Liver (tissue), 9 donors: ENCODE measurements around the gene MAP3K21. TPM values are rescaled to one million over a fixed set of nuclear protein-coding genes. Genes with fewer than 3 reads are reported as not detected.

Source experiments
- DNase-seq: peaks from one replicate; pipeline ENCODE4 v3.0.0-alpha.2; 2017; ENCODE audit warnings: low spot score
- H3K27ac ChIP-seq, 2 donors: one replicate each; pipeline ENCODE4 v1.7.0; 2013; ENCODE audit warnings: inconsistent platforms in 2 of 2, low read length in 2 of 2, control low read depth in 1 of 2, low read depth in 1 of 2, mild to moderate bottlenecking in 1 of 2
- H3K27me3 ChIP-seq, 4 donors: one replicate each; pipeline versions ENCODE4 v1.6.1 to v1.7.0; 2013; ENCODE audit warnings: low read length in 3 of 4, inconsistent platforms in 1 of 4, mild to moderate bottlenecking in 1 of 4, moderate library complexity in 1 of 4; ENCODE audit not compliant: control insufficient read depth in 4 of 4, insufficient read depth in 4 of 4
- H3K36me3 ChIP-seq, 4 donors: one replicate each; pipeline versions ENCODE4 v1.6.1 to v1.7.0; 2013; ENCODE audit warnings: low read length in 3 of 4, mild to moderate bottlenecking in 3 of 4, low read depth in 1 of 4, moderate library complexity in 1 of 4; ENCODE audit not compliant: control insufficient read depth in 4 of 4, insufficient read depth in 3 of 4
- H3K4me1 ChIP-seq, 4 donors: one replicate each; pipeline versions ENCODE4 v1.6.1 to v1.7.0; 2013; ENCODE audit warnings: low read length in 3 of 4, mild to moderate bottlenecking in 3 of 4, moderate library complexity in 1 of 4; ENCODE audit not compliant: control insufficient read depth in 4 of 4, insufficient read depth in 4 of 4
- H3K4me3 ChIP-seq, 3 donors: one replicate each; pipeline versions ENCODE4 v1.6.1 to v1.7.0; 2013; ENCODE audit warnings: low read length in 3 of 3, control low read depth in 1 of 3, low read depth in 1 of 3, mild to moderate bottlenecking in 1 of 3
- H3K9ac ChIP-seq, 2 donors: one replicate each; pipeline ENCODE4 v1.7.0; 2013; ENCODE audit warnings: low read length in 2 of 2, mild to moderate bottlenecking in 2 of 2, moderate library complexity in 2 of 2, control low read depth in 1 of 2, low read depth in 1 of 2
- H3K9me3 ChIP-seq, 4 donors: one replicate each; pipeline versions ENCODE4 v1.6.1 to v1.7.0; 2013; ENCODE audit warnings: low read length in 3 of 4; ENCODE audit not compliant: control insufficient read depth in 4 of 4
- EGR1 ChIP-seq, 2 donors: IDR thresholded peaks; 2 replicates each; pipeline ENCODE4 v1.6.1; 2016 to 2018; ENCODE audit warnings: antibody characterized with exemption in 2 of 2, low read depth in 2 of 2
- FOXA2 ChIP-seq: IDR thresholded peaks from 2 replicates; pipeline ENCODE4 v1.6.1; 2016; ENCODE audit warnings: antibody characterized with exemption
- GABPA ChIP-seq, 2 donors: IDR thresholded peaks in 1 of 2; conservative IDR thresholded peaks in 1 of 2; 2 replicates each; pipeline ENCODE4 v1.6.1; 2016; ENCODE audit warnings: antibody characterized with exemption in 2 of 2, mild to moderate bottlenecking in 1 of 2, moderate library complexity in 1 of 2
- HNF4G ChIP-seq: IDR thresholded peaks from 2 replicates; pipeline ENCODE4 v1.6.1; 2016; ENCODE audit warnings: antibody characterized with exemption
- MAX ChIP-seq: IDR thresholded peaks from 2 replicates; pipeline ENCODE4 v1.6.1; 2016; ENCODE audit warnings: antibody characterized with exemption
- NR2F2 ChIP-seq: IDR thresholded peaks from 2 replicates; pipeline ENCODE4 v1.6.1; 2016; ENCODE audit warnings: antibody characterized with exemption
- RAD21 ChIP-seq, 2 donors: IDR thresholded peaks; 2 replicates each; pipeline ENCODE4 v1.6.1; 2016; ENCODE audit warnings: antibody characterized with exemption in 2 of 2, mild to moderate bottlenecking in 2 of 2
- REST ChIP-seq: IDR thresholded peaks from 2 replicates; pipeline ENCODE4 v1.6.1; 2016; ENCODE audit warnings: antibody characterized with exemption, mild to moderate bottlenecking
- SP1 ChIP-seq: IDR thresholded peaks from 2 replicates; pipeline ENCODE4 v1.6.1; 2018; ENCODE audit warnings: antibody characterized with exemption, mild to moderate bottlenecking
- YY1 ChIP-seq: IDR thresholded peaks from 2 replicates; pipeline ENCODE4 v1.6.1; 2016; ENCODE audit warnings: antibody characterized with exemption, mild to moderate bottlenecking
- ZBTB33 ChIP-seq: IDR thresholded peaks from 2 replicates; pipeline ENCODE4 v1.6.1; 2016; ENCODE audit warnings: antibody characterized with exemption
- WGBS: extraction: QIAGEN DNeasy Blood & Tissue Kit; methylation state at CpG from one replicate; pipeline ENCODE4 v1.1.7; 2013; 5-methylcytosine and 5-hydroxymethylcytosine counted together
- polyA plus RNA-seq, 2 donors: library from polyadenylated mRNA; stranded (reverse) in 1 of 2; unstranded in 1 of 2; fragments of 200-250 nt in 1 of 2; fragments of >200 nt in 1 of 2; fragmentation: Nextera tagmentation in 1 of 2; extraction: Ambion mirVana in 1 of 2; gene quantifications; one replicate each; pipeline versions ENCODE4 v1.2.1 to v1.2.3, GENCODE V29; 2013 to 2015
- total RNA-seq, 2 donors: library from RNA; depleted of rRNA; stranded (reverse); fragments of >200 nt; gene quantifications; one replicate each; pipeline ENCODE4 v1.2.3, GENCODE V29; 2014
- donor health status: healthy.
- donor health status: healthy.
- donor health status: healthy.
- donor health status: healthy.
- donor health status: healthy.

MAP3K21 gene
- total and polyA plus RNA-seq, 4 donors = 0.51 to 7.3 (median 1.6) TPM

DNA sequence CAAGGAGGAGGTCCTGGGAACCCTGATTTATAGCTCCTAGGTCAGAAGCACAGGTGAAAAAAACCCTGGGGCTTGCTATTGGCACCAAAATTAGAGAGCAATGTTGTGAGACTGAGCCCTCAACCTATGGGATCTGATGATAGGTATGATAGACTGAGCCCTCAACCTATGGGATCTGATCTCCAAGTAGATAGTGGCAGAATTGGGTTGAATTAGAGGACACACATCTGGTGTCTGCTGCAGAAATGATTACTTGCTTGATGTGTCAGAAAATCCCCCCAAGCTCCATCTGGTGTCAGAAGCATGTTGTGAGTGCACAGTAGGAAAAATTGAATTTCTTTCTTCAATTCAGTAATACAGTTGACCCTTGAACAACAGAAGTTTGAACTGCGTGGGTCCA is 62.4 kb downstream of the MAP3K21 start:
- no peaks in the 10 kb centered on the region for H3K27me3 ChIP-seq
- H3K4me1 ChIP-seq = no peaks in the 10 kb centered on the region
- no peak for DNase-seq
- H3K9ac ChIP-seq = no peak overlapping the region
- H3K27ac ChIP-seq = no peak overlapping the region
- no peaks in the 10 kb centered on the region for H3K36me3 ChIP-seq
- no peak overlapping the region for H3K4me3 ChIP-seq
- TF ChIP-seq ZBTB33 (no peak), YY1 (no peak), SP1 (no peak), MAX (no peak)
- H3K9me3 ChIP-seq = no peaks in the 10 kb centered on the region
- WGBS = 83% methylated on average over 1 of the region's 1 CpG

GRCh38 chr1:233390842-233391737 is 63.6 kb downstream of the MAP3K21 start:
- no peak overlapping the region for H3K9ac ChIP-seq
- TF ChIP-seq RAD21 (IDR thresholded peaks at IDR 0.05) (no peak), EGR1 (IDR thresholded peaks at IDR 0.05; ENCODE audit: low read depth in 2 of 2) (no peak), HNF4G (no peak), REST (no peak), GABPA (IDR thresholded peaks at IDR 0.05 in 1 of 2, conservative IDR thresholded peaks at IDR 0.05 in 1 of 2) (no peak), NR2F2 (peak; percentile 19), FOXA2 (no peak)
- DNase-seq = no peak
- H3K36me3 ChIP-seq = no peaks in the 10 kb centered on the region
- H3K9me3 ChIP-seq = no peaks in the 10 kb centered on the region
- no peaks in the 10 kb centered on the region for H3K4me1 ChIP-seq
- no peak overlapping the region for H3K27ac ChIP-seq
- H3K4me3 ChIP-seq = no peak overlapping the region
- no peaks in the 10 kb centered on the region for H3K27me3 ChIP-seq
- WGBS = 83% methylated on average over 3 of the region's 3 CpGs
